HG02870 (cell line): ENCODE results near the gene ZC3H14.

Source experiments
- ATAC-seq: cut with Tn5 transposase; IDR thresholded peaks from one replicate; pipeline ENCODE4 v1.9.1; 2021; ENCODE audit warnings: mild to moderate bottlenecking, moderate library complexity; ENCODE audit not compliant: unreplicated experiment

Gene ZC3H14

DNA sequence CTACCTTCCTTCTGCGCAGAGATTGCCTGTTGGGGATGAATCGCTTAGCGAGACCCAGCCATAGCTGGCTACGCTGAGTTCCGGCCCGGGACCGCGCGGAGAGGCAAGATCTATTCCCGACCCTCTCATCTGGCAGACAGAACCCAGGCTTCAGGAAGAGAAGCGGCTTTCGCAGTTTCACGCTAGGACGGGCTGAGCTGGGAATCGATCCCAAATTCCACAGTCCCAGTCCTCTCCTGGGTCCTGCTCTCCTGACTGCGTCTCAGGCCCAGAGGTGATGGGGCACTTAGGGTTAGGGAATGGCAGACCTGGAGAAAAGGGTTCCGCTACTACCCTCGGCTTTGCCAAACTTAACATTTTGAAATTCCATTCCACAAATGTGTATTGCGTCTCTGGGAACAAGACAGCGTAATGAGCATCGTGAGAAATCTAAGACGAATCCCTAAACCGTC is 10.8 kb upstream of the ZC3H14 start:
- no peak for ATAC-seq

DNA sequence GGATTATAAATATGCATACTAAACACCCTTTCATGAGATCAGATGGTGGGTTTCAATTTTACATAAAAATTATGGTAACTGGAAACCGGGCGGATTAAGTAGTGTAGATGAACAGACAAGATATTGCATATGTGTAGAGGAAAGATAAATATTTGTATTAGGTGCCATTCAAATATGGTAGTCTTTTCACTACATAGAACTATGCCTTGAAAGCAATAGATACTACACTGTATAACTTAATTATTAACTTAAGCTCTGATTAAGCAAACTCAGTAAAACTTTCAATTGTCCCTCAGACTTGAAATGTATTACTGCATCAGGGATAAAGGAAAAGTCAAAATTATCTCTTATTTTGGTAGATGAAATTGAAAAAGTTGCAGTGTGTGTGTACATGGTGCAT is 10.0 kb upstream of the ZC3H14 start:
- no peak for ATAC-seq

- ATAC-seq, result no peak
Observed at GRCh38 chr14:88553886-88554456, 8.9 kb upstream of the ZC3H14 start.

DNA sequence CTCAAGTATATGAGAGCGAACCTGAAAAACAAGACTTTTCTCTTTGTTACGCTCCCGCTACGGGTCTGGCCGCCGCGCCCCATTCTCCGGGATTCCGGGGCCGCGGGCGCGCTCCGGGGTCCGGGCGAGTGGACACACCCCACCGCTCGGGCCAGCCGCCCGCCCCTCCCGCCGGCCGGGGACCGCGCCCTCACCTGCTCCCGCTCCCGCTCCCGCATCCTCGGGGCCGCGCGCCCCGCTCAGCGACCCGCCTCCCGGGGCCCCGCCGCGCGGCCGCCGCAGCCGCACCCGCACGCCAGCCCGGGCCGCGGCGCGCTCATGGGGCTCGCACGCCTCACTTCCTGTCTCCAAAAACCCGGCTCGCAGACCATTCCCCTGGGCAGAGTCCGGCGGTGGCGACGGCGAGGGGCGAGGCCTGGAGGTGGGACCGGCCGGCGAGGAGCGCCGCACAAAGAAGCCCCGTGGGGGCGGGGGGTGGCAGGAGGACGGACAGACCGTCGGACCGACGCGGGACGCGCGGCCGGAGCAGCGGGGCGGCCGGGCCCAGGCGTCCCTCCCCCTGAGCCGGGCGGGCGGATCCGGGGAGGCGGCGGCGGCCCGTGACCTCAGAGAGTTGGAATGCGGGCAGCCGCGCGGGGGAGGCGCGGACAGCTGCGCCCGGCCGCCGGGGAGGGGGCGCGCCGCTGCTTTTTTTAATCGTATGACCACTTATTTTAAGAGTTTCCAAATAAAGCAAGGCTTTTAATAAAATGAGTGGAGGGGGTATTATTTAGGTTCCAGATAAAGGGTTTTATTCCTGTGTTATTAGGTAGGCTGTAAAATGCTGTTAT is 8.2 kb upstream of the ZC3H14 start, which contains the start of gene PTPN21:
PTPN21 (minus strand) TSS at position 551 of the 830 bp plus-strand sequence. CDS start 4,590 bp downstream, outside the sequence.
- no peak for ATAC-seq

DNA sequence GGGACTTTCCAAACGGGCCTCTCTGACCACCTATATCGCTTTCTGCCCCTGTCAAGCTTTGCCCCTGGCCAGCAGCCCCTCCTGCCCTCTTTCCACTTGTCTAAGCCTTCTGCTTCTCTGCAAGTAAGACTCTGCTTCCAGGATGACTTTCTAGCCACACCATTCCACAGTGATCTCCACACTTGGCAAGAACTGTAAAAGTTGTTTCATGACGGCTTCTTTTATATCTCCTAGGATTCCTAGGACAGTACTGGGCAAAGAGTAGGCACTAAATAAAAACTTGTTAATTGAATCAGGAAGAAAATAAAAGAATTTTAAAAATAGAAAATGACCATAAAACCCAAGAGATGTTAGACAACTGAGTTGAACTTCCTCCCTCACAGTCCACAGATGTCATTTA is 6.3 kb upstream of the ZC3H14 start:
- no peak for ATAC-seq

GRCh38 chr14:88559852-88560251 is 3.0 kb upstream of the ZC3H14 start:
- no peak for ATAC-seq

DNA sequence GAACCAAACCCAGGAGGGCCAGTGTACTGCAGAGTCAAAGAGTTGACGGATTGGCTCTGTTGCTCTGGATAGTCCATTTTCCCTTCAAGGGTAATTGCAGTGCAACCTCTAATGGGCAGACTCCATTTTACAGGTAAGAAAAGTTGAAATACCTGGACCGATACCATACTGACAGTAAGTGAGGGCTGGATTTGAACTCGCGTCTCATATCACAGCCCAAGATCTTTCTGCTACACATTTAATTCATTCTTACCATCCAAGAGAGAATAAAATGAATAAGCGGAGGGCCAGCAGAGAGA is 356 bp upstream of the ZC3H14 start:
- no peak for ATAC-seq

GRCh38 chr14:88563845-88564244 is 1.0 kb downstream of the ZC3H14 start:
- ATAC-seq, result no peak

DNA sequence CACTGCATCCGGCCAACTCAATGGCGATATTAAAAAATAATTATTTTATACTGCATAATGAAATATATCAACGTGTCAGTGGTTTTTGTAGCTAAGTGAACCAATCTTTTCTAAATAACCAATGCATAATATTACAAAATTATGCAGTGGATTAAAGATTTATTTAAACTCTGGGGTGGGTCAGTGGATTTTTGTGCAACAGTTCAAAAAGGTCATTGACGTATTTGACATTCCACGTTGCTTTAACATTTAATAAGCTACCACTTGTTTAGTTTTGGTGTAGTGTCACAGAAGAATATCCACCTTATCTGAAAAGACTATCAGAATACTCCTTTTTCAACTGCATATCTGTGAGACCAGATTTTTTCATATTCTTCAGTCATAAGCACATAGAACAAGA is 2.6 kb downstream of the ZC3H14 start:
- no peak for ATAC-seq

GRCh38 chr14:88568196-88568595 is 5.4 kb downstream of the ZC3H14 start:
- no peak for ATAC-seq

- ATAC-seq, result no peak
Observed at GRCh38 chr14:88572117-88572516, 9.3 kb downstream of the ZC3H14 start.

- no peak for ATAC-seq
Observed at GRCh38 chr14:88576222-88576621, 13.4 kb downstream of the ZC3H14 start.

DNA sequence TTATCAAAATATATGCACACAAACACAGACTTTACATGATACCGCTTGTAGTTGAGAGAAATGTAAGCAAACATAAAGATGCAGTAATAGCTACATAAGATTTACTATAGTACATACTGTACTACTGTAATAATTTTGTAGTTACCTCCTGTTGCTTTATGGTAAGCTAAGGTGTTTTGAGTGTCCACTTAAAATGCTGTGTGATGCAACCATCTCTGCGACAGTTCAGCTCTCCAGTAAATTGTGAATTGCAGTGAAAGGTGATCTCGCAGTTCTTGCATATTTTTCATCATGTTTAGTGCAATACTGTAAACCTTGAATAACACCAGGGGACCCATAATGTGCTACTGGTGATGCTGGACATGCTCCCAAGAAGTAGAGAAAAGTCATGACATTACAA is 21.6 kb downstream of the ZC3H14 start:
- ATAC-seq, result no peak

- no peak for ATAC-seq
Observed at GRCh38 chr14:88588081-88588480, 25.2 kb downstream of the ZC3H14 start.

- no peak for ATAC-seq
Observed at GRCh38 chr14:88590173-88590572, 27.3 kb downstream of the ZC3H14 start.

DNA sequence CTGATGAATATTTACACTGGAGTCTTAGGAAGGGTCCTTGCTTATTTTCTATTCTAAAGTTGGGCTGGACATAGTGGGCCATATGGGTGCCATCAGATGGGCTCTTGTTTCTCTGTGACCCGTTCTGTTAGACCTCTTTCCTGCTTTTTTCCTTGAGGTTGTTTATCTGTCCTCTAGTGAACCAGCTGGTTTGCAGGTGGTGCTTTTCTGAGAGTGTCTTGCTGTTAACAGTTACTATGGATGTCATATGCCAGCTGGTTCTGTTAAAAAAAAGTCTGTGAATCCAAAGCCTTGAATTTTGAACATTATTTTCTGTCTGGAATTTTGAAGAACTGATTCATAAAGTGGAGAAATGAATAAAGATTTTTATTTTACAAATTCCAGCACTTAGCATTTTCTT is 29.2 kb downstream of the ZC3H14 start:
- ATAC-seq, result no peak

DNA sequence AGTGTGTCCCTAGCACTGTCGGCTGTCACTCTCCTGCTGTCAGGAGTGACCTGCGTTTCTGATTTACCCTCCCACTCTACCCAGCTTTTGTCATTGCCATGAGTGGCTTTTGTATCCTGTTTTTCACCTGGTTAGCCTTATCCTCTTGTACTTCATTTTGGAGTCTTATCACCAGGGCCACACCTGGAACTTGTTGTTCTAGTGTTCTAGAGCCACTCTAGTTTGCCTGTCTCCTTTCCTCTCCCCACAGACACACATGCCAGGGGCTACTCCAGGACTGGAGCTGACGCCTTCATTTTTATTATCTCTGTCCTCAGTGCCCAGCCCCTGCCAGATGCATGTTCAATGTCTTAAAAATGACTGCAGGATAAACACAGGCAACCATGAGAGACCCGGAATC is 34.2 kb downstream of the ZC3H14 start:
- no peak for ATAC-seq

DNA sequence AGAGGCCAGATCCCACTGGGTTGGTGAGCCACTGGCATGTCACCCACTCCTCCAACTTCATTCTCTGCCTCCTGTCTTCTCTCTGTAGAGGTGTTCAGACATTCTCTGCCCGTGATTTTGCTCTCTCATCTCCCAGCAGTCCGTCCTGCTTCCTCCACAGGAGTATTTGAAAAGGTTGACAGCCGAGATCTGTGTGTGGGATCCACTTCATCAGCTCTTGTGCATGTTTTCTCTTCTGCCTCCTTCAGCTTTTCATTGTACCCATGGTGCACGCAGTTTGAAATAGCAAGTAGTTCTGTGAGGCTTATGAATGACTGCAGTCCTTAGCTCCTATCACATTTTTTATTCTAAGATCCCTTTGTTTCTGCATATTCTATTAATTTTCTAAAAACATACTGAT is 34.8 kb downstream of the ZC3H14 start:
- ATAC-seq, result no peak

DNA sequence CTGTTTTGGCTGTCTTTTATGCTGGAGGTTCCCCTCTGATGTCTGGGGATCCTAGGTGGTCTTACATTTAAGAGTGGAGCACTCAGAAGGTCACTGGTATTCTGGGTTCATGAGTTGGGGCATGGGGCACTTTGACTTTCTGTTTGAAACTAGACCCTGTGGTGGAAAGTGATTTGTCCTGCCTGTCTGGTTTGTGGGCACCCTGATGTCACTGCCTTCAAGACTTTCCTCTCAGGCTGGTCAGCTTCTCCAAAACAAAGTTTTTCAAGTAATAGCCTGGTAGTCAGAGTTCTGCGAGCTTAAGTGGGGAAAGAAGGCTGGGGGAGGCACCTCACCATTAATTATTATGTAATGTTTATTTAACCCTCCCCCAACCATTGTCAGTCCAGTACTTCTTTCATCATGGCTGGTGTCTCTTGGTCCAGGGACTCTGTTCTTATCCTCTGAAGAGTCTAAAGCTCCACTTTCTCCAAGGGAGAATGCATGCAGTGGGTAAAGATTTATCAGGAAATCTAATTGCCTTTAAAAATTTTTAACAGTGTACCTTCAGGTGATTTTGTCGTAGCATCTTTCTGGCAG is 35.3 kb downstream of the ZC3H14 start:
- no peak for ATAC-seq

DNA sequence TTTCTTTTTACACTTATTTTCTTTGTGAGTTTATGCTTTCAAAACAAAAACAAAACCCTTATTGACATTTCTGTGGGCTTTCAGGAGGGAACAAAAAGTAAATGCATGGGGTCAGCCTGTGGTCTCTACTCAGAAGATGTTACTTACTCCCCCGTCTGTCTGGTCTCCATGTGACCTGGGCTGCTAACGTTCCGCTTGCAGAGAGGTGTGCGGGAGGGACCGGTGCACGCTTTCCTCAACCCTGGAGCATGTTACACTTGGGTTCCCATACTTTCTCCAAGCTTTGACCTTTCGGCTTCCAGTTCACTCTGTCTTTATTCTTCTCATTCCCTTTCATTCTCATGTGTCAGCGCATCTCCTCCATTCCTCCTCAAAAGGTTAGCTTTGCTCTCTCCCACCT is 36.5 kb downstream of the ZC3H14 start:
- ATAC-seq, result peak; percentile 42

DNA sequence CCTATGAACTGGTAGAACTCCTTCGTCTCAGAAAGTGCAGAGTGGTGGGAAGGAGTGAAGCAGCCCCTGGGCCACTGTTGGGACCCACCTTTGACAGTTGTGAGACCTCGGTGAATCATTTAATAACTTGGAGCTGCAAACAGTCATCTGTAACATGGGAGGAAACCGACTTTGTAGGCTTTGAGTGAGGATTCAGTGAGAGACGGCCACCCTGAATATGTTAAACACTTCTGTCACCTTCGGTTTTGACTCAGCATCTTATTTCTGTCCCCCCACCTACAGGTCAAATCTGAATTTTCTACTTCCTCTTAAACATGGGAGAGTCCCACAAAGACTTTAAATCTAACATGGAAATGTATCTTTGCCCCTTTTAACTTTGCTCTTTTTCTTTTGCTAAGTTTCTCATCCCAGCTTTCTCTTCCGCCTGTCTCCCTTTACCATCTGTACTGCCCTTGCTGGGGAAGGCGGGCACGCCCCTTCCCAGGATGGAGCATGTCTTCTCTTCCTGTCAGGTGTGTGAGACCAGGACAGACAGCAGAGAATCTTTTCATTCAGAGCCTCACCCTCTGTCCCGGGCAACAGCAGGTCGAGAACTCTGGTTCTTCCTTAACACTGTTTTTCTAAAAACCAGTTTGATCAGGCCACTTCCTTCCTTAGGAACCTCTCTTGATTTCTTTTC is 37.1 kb downstream of the ZC3H14 start:
- ATAC-seq, result peak; percentile 88

DNA sequence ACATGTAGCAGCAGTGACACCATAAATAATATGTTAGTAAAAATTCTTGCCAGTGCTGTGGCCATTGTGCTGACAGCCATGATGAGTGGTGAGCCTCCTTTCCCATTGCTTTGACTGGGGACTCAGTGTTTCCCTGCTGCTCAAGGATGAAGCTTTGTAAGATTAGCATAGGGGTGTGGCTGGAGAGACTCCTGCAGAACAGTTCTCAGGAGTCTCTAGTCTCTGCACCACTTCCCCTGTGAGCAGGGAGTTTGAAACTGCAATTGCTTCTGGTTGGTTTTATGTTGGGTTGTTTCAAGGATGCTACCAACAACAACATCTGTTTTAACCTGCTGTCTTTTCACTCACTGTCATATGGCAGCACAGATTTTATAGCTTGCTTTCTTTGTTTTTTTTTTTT is 41.4 kb downstream of the ZC3H14 start:
- ATAC-seq, result no peak
